Calu3 (cell line): ENCODE measurements around the gene WDR93. TPM values are rescaled to one million over a fixed set of nuclear protein-coding genes. Genes with fewer than 3 reads are reported as not detected.

Experiments used
- BruUV-seq: library from RNA; stranded (reverse); fragments of 400-500 nt; replicated peaks from 2 replicates; lab custom pipeline; 2021; lab: Mats Ljungman, UMichigan
- CTCF ChIA-PET: fragments of 300-600 bp; sonication (Branson Sonifier 250); formaldehyde crosslinking; loops from one replicate; lab custom pipeline; 2022; ENCODE audit warnings: antibody characterized with exemption; lab: Charles Lee
- DNase-seq: peaks from one replicate; pipeline ENCODE4 v3.0.0; 2022
- H3K27ac Mint-ChIP-seq: one replicate; pipeline ENCODE4 v1.8.0; 2022; ENCODE audit warnings: mixed read lengths; ENCODE audit not compliant: unreplicated experiment
- H3K27me3 Mint-ChIP-seq: one replicate; pipeline ENCODE4 v1.8.0; 2022; ENCODE audit warnings: mixed read lengths; ENCODE audit not compliant: unreplicated experiment
- H3K36me3 Mint-ChIP-seq: one replicate; pipeline ENCODE4 v1.8.0; 2022; ENCODE audit warnings: mild to moderate bottlenecking, moderate library complexity, mixed read lengths; ENCODE audit not compliant: insufficient read depth, unreplicated experiment
- H3K4me1 Mint-ChIP-seq: one replicate; pipeline ENCODE4 v1.8.0; 2022; ENCODE audit warnings: mild to moderate bottlenecking, low read depth, mixed read lengths; ENCODE audit not compliant: unreplicated experiment
- H3K4me3 Mint-ChIP-seq: one replicate; pipeline ENCODE4 v1.8.0; 2022; ENCODE audit warnings: mild to moderate bottlenecking, low read depth, moderate library complexity, mixed read lengths; ENCODE audit not compliant: unreplicated experiment
- H3K9me3 Mint-ChIP-seq: one replicate; pipeline ENCODE4 v1.8.0; 2022; ENCODE audit warnings: low read depth, mixed read lengths; ENCODE audit not compliant: unreplicated experiment
- CTCF ChIP-seq: fragments of 200-600 bp; IDR thresholded peaks from one replicate; pipeline ENCODE4 v1.8.0; 2022; ENCODE audit warnings: antibody characterized with exemption; ENCODE audit not compliant: unreplicated experiment
- intact Hi-C: fragments of 100-400 bp; cut with micrococcal nuclease; formaldehyde crosslinking; loops from one replicate; pipeline ENCODE4 v1.10.0; 2022; ENCODE audit not compliant: unreplicated experiment
- total RNA-seq: library from RNA; stranded (reverse); gene quantifications from 2 replicates; pipeline ENCODE4 v1.2.3, GENCODE V29; 2022

WDR93 gene
- total RNA-seq, 1 experiment from 2014 or later, result not detected

GRCh38 chr15:89649013-89649625, 41.5 kb upstream of the WDR93 start:
- H3K27ac Mint-ChIP-seq, result no peak overlapping the region
- peaks cover under 1% of the 10 kb centered on the region for H3K4me1 Mint-ChIP-seq
- no peak for DNase-seq
- no peak for TF ChIP-seq CTCF
- peaks cover 15% of the 10 kb centered on the region for H3K27me3 Mint-ChIP-seq
- no peaks in the 10 kb centered on the region for H3K9me3 Mint-ChIP-seq
- BruUV-seq, result no TSS peak
- CTCF ChIA-PET, result no interaction called here
- no peak overlapping the region for H3K4me3 Mint-ChIP-seq
- intact Hi-C loops, result loop anchor here (10.0 kb wide), 1 partner anchor 96 kb away; no protein-coding TSS in a partner anchor
- no peaks in the 10 kb centered on the region for H3K36me3 Mint-ChIP-seq

- CTCF ChIA-PET, result no interaction called here
- Mint-ChIP-seq H3K27me3 (peaks cover 21% of the 10 kb centered on the region), H3K36me3 (peaks cover 4% of the 10 kb centered on the region), H3K4me3 (no peak overlapping the region), H3K27ac (no peak overlapping the region), H3K4me1 (peaks cover 7% of the 10 kb centered on the region), H3K9me3 (no peaks in the 10 kb centered on the region)
- no peak for DNase-seq
- intact Hi-C loops, result loop anchor here (10.0 kb wide), 1 partner anchor 95 kb away; no protein-coding TSS in a partner anchor
- no peak for TF ChIP-seq CTCF
- BruUV-seq, result no TSS peak
Measured at GRCh38 chr15:89649716-89650115, 40.9 kb upstream of the WDR93 start.

- no peak overlapping the region for H3K4me3 Mint-ChIP-seq
- no peak for TF ChIP-seq CTCF
- CTCF ChIA-PET, result no interaction called here
- peaks cover 36% of the 10 kb centered on the region for H3K27me3 Mint-ChIP-seq
- peaks cover 11% of the 10 kb centered on the region for H3K4me1 Mint-ChIP-seq
- peaks cover 15% of the 10 kb centered on the region for H3K36me3 Mint-ChIP-seq
- no TSS peak for BruUV-seq
- H3K9me3 Mint-ChIP-seq, result no peaks in the 10 kb centered on the region
- intact Hi-C loops, result no loop called here
- no peak overlapping the region for H3K27ac Mint-ChIP-seq
- no peak for DNase-seq
Measured at GRCh38 chr15:89652131-89652530, 38.5 kb upstream of the WDR93 start.

GRCh38 chr15:89652666-89653065, 37.9 kb upstream of the WDR93 start:
- Mint-ChIP-seq H3K36me3 (peaks cover 15% of the 10 kb centered on the region), H3K4me3 (no peak overlapping the region), H3K9me3 (no peaks in the 10 kb centered on the region), H3K27me3 (peaks cover 36% of the 10 kb centered on the region), H3K27ac (no peak overlapping the region), H3K4me1 (peaks cover 11% of the 10 kb centered on the region)
- no TSS peak for BruUV-seq
- no peak for DNase-seq
- CTCF ChIA-PET, result no interaction called here
- TF ChIP-seq CTCF, result no peak
- intact Hi-C loops, result no loop called here
